Measurements from ENCODE around the gene CCL23.
"Not testable (repeated sequence)": the region's sequence is repeated elsewhere in the genome, so short reads cannot be mapped to it uniquely, and the experiment has no call there.

Gene CCL23

GRCh38 chr17:36017799-36018198 lies at the start of gene CCL23:
Gene CCL23 (minus strand): TSS chr17:36017972. CDS start chr17:36017897, 75 bp downstream.
- DNase-seq = no peak

- no peak for DNase-seq
Measured at GRCh38 chr17:36066365-36066985, 48.7 kb upstream of the CCL23 start.

- no peak for DNase-seq
Measured at GRCh38 chr17:36063786-36064541, 46.2 kb upstream of the CCL23 start, which contains the start of gene CCL18. Gene CCL18 (plus strand): TSS chr17:36064272. CDS start chr17:36064343, 71 bp downstream.

- DNase-seq = no peak
Measured at GRCh38 chr17:36060816-36061215, 43.0 kb upstream of the CCL23 start.

- no peak for DNase-seq
Measured at GRCh38 chr17:36059406-36059805, 41.6 kb upstream of the CCL23 start.

GRCh38 chr17:36057911-36058310 lies 40.1 kb upstream of the CCL23 start:
- no peak for DNase-seq

- no peak for DNase-seq
Measured at GRCh38 chr17:36055921-36056520, 38.2 kb upstream of the CCL23 start.

GRCh38 chr17:36055171-36055570 lies 37.4 kb upstream of the CCL23 start:
- no peak for DNase-seq

- no peak for DNase-seq
Measured at GRCh38 chr17:36049643-36050042, 31.9 kb upstream of the CCL23 start.

- DNase-seq = no peak
Measured at GRCh38 chr17:36048066-36048465, 30.3 kb upstream of the CCL23 start.

GRCh38 chr17:36036235-36036634 lies 18.5 kb upstream of the CCL23 start:
- DNase-seq = no peak

GRCh38 chr17:36034127-36034526 lies 16.4 kb upstream of the CCL23 start:
- no peak for DNase-seq

- DNase-seq = no peak
Measured at GRCh38 chr17:36030956-36031355, 13.2 kb upstream of the CCL23 start.

- no peak for DNase-seq
Measured at GRCh38 chr17:36027761-36028160, 10.0 kb upstream of the CCL23 start.

GRCh38 chr17:36024106-36024869 lies 6.5 kb upstream of the CCL23 start:
- DNase-seq = no peak

GRCh38 chr17:36019423-36019822 lies 1.7 kb upstream of the CCL23 start:
- DNase-seq = no peak

- DNase-seq = no peak
Measured at GRCh38 chr17:36016555-36016954, 1.2 kb downstream of the CCL23 start.

GRCh38 chr17:36015895-36016294 lies 1.9 kb downstream of the CCL23 start:
- DNase-seq = not testable (repeated sequence)

GRCh38 chr17:36014946-36015345 lies 2.8 kb downstream of the CCL23 start:
- no peak for DNase-seq

GRCh38 chr17:36011201-36011600 lies 6.6 kb downstream of the CCL23 start:
- DNase-seq = no peak

- no peak for DNase-seq
Measured at GRCh38 chr17:36008998-36009665, 8.6 kb downstream of the CCL23 start.

GRCh38 chr17:36004594-36005108 lies 13.1 kb downstream of the CCL23 start:
- DNase-seq = no peak

Data from NCI-H1930 (cell line).